HEK293T (cell line): ENCODE data around the gene SLC7A6.

ENCODE experiments used
- CTCF ChIA-PET: fragments of 350-600 bp; formaldehyde crosslinking; extraction: SDS; loops from one replicate; lab custom pipeline; 2021; ENCODE audit warnings: antibody characterized with exemption, inconsistent platforms; lab: Yijun Ruan, JAX
- POLR2A ChIA-PET: fragments of 350-600 bp; formaldehyde crosslinking; extraction: SDS; loops from one replicate; lab custom pipeline; 2020; ENCODE audit warnings: antibody characterized with exemption, inconsistent platforms; lab: Yijun Ruan, JAX
- DNase-seq: peaks from one replicate; pipeline ENCODE4 v3.0.0; 2012; ENCODE audit warnings: mixed read lengths; ENCODE audit errors: extremely low spot score
- ARNT ChIP-seq: fragments of 450-650 bp; IDR thresholded peaks from 2 replicates; pipeline ENCODE4 v1.6.1; 2017; ENCODE audit warnings: mild to moderate bottlenecking
- BHLHE40 ChIP-seq: fragments of 450-650 bp; IDR thresholded peaks from 2 replicates; pipeline ENCODE4 v1.6.1; 2016; ENCODE audit warnings: mild to moderate bottlenecking, moderate library complexity, borderline replicate concordance
- CTBP1 ChIP-seq: fragments of 450-650 bp; IDR thresholded peaks from 2 replicates; pipeline ENCODE4 v1.6.1; 2016; ENCODE audit warnings: borderline replicate concordance
- ELF4 ChIP-seq: fragments of 450-650 bp; IDR thresholded peaks from 2 replicates; pipeline ENCODE4 v1.6.1; 2017; ENCODE audit warnings: antibody characterized with exemption
- FOXA1 ChIP-seq: fragments of 450-650 bp; IDR thresholded peaks from 2 replicates; pipeline ENCODE4 v1.6.1; 2016; ENCODE audit warnings: mild to moderate bottlenecking
- FOXK2 ChIP-seq: fragments of 450-650 bp; IDR thresholded peaks from 2 replicates; pipeline ENCODE4 v1.6.1; 2016; ENCODE audit warnings: mild to moderate bottlenecking
- FOXM1 ChIP-seq: fragments of 450-650 bp; IDR thresholded peaks from 2 replicates; pipeline ENCODE4 v1.6.1; 2017; ENCODE audit warnings: mild to moderate bottlenecking, borderline replicate concordance
- HDGF ChIP-seq: fragments of 450-650 bp; IDR thresholded peaks from 2 replicates; pipeline ENCODE4 v1.6.1; 2017; ENCODE audit warnings: antibody characterized with exemption, borderline replicate concordance
- L3MBTL2 ChIP-seq: fragments of 450-650 bp; conservative IDR thresholded peaks from 2 replicates; pipeline ENCODE4 v1.6.1; 2016; ENCODE audit warnings: mild to moderate bottlenecking
- LEF1 ChIP-seq: fragments of 450-650 bp; IDR thresholded peaks from 2 replicates; pipeline ENCODE4 v1.6.1; 2017; ENCODE audit warnings: mild to moderate bottlenecking, borderline replicate concordance
- NFRKB ChIP-seq: fragments of 450-650 bp; IDR thresholded peaks from 2 replicates; pipeline ENCODE4 v1.6.1; 2016; ENCODE audit warnings: mild to moderate bottlenecking, moderate library complexity
- SP1 ChIP-seq: fragments of 450-650 bp; IDR thresholded peaks from 2 replicates; pipeline ENCODE4 v1.6.1; 2017
- SUZ12 ChIP-seq: fragments of 450-650 bp; IDR thresholded peaks from 2 replicates; pipeline ENCODE4 v1.6.1; 2016; ENCODE audit warnings: mild to moderate bottlenecking
- TARDBP ChIP-seq: fragments of 450-650 bp; IDR thresholded peaks from 2 replicates; pipeline ENCODE4 v1.6.1; 2016
- ZNF384 ChIP-seq: fragments of 450-650 bp; IDR thresholded peaks from 2 replicates; pipeline ENCODE4 v1.6.1; 2016
- TF ChIP-seq, protein P1 (sequence below): fragments of 450-650 bp; IDR thresholded peaks from 2 replicates; pipeline ENCODE4 v1.6.1; 2016

SLC7A6 gene

DNA sequence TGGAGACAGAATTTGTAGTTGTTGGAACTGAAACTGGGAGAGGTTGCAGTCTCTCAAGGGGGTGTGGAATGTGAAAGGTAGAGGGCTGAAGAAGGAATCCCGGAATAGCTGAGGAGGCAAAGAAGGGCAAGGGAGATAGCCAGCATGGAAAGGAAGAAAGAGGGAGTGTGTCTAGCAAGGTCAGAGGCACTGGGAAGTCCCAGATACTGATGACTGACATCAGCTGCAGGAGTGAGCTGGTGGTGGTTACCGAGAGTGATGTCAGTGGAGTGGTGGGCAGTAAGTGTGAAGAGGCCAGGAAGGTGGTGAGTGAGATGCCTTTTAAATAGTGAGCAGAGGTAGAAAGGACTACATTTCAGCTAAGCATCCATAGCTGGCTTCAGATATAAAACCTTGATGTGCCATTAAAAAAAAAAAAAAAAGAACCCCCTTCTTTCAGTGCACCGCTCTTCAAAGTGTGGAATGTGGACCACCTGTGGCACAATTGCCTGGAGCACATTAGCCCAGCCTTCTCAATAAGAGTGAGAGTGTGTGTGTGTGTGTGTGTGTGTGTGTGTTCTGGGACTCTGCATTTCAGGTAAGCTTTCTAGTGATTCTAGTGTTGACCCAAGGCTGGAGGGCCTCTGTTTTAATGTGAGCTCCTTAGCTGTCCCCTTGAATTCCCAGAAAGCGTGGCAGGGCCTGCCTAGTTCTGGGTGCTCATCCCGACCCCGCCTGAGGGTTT lies 55.0 kb downstream of the SLC7A6 start:
- TF ChIP-seq ZNF384 (no peak), BHLHE40 (no peak), L3MBTL2 (no peak), ELF4 (no peak), TARDBP (no peak), CTBP1 (no peak), FOXM1 (no peak), FOXA1 (no peak), SUZ12 (no peak), ARNT (no peak), LEF1 (no peak), SP1 (no peak), HDGF (no peak), FOXK2 (no peak), NFRKB (no peak)
- TF ChIP-seq, protein P1, sequence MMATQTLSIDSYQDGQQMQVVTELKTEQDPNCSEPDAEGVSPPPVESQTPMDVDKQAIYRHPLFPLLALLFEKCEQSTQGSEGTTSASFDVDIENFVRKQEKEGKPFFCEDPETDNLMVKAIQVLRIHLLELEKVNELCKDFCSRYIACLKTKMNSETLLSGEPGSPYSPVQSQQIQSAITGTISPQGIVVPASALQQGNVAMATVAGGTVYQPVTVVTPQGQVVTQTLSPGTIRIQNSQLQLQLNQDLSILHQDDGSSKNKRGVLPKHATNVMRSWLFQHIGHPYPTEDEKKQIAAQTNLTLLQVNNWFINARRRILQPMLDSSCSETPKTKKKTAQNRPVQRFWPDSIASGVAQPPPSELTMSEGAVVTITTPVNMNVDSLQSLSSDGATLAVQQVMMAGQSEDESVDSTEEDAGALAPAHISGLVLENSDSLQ: no peak
- CTCF ChIA-PET: no interaction called here
- DNase-seq: no peak
- POLR2A ChIA-PET: interaction anchor here (2.4 kb wide), 1 partner anchor 8 kb away, joined by 10 read pairs; the partner anchor contains the start of genes PRMT7 and SLC7A6OS

DNA sequence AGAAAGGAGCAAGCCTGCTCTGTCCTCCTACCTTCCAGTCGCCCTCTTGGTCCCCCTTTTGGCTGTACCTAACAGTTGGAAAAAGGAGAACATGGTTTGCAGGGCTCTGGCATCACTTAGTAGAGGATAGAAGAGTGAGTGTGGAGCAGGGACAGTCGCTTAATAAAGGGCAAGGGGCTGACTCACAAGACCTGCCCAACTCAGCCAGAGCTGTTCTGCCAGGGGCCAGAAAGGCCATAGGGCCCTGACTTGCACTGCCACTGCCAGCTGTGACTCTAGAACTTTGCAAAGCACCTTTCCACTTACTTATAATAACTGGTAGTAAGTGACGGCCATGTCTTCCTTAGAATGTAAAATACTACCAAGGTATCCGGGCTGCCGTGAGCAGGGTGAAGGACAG lies 60.0 kb downstream of the SLC7A6 start:
- POLR2A ChIA-PET: interaction anchor here (1.1 to 4.8 kb wide), 3 partner anchors 10 to 61 kb away, joined by 3 to 31 read pairs (median 5); partner anchors contain the start of genes PRMT7, SLC7A6 and SLC7A6OS
- CTCF ChIA-PET: interaction anchor here (1.9 kb wide), 1 partner anchor 60 kb away, joined by 5 read pairs; the partner anchor contains the start of gene SLC7A6
- DNase-seq: no peak
- TF ChIP-seq FOXA1: no peak
- no peak for TF ChIP-seq HDGF
- no peak for TF ChIP-seq NFRKB
- no peak for TF ChIP-seq TARDBP
- TF ChIP-seq SP1: no peak
- TF ChIP-seq LEF1: no peak
- no peak for TF ChIP-seq FOXK2
- TF ChIP-seq ARNT: no peak
- TF ChIP-seq ZNF384: no peak
- TF ChIP-seq, protein P1: no peak
- no peak for TF ChIP-seq FOXM1
- no peak for TF ChIP-seq L3MBTL2
- no peak for TF ChIP-seq CTBP1
- no peak for TF ChIP-seq ELF4

DNA sequence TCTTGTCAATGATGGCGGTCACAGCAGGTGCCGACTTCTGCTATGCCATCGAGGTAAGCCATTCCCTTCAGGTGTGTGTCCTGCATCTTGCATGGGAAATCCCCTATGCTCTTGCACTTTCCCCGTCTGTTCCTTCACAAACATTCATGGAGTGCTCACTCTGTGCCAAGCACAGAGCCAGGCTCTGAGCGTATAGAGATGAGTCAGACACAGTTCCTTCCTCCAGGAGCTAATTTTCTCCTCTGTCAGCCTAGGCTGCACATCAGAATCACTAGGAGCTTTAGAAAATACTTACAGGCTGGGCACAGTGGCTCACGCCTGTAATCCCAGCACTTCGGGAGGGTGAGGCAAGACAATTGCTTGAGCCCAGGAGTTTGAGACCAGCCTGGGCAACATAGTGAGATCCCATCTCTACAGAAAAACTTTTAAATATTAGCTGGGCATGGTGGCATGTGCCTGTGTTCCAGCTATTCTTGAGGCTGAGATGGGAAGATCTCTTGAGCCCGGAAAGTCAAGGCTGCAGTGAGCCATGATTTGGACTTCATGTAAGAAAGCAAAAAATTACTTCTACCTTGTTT lies 60.5 kb downstream of the SLC7A6 start:
- TF ChIP-seq TARDBP: no peak
- no peak for TF ChIP-seq SUZ12
- TF ChIP-seq, protein P1: no peak
- no peak for TF ChIP-seq FOXM1
- TF ChIP-seq ZNF384: no peak
- no peak for TF ChIP-seq L3MBTL2
- TF ChIP-seq FOXA1: no peak
- ChIA-PET POLR2A (interaction anchor here (4.8 kb wide), 1 partner anchor 14 kb away, joined by 31 read pairs; the partner anchor contains the start of genes PRMT7 and SLC7A6OS), CTCF (interaction anchor here (1.9 kb wide), 1 partner anchor 61 kb away, joined by 5 read pairs; the partner anchor contains the start of gene SLC7A6)
- no peak for DNase-seq

DNA sequence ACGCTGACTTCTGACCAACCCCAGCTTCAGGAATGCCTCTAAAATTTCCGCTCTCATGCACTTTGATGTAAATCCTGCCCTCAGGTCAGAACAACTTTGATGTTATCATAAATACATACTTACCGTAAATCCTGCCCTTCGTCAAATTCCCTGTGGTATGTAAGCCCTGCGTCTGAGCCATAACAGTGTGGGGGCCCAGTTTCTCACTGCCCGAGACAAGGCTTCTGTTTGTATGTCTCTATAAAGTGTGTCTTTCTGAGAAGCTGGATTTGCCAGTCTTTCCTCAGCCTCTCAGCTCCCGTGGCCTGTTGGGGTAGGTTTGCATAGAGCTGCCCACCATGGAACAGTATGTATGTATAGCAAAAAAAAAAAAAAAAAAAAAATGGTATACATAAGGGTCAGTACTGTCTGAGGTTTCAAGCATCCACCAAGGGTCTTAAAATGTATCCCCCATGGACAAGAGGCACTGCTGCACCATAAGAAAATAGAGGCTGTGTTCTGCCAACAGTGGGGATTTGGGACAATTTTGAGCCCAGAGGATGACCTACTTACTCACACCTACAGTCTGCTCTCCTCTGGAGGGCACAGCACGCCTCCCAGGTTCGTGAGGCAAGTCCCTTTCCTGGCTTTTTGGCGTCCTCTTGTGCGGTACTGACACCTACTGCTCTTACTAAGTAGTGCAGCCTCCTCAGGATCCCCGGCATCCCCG lies 64.0 kb downstream of the SLC7A6 start:
- POLR2A ChIA-PET: interaction anchor here (1.0 to 4.8 kb wide), 4 partner anchors 12 to 65 kb away, joined by 3 to 31 read pairs (median 6); partner anchors contain the start of genes PRMT7, SLC7A6 and SLC7A6OS
- TF ChIP-seq FOXK2 (no peak), SUZ12 (no peak), ZNF384 (peak; percentile 79), FOXA1 (no peak)
- CTCF ChIA-PET: interaction anchor here (1.3 to 3.5 kb wide), 4 partner anchors 56 to 73 kb away, joined by 3 to 28 read pairs (median 10); partner anchors contain the start of gene SLC7A6
- peak; percentile 90 for DNase-seq

DNA sequence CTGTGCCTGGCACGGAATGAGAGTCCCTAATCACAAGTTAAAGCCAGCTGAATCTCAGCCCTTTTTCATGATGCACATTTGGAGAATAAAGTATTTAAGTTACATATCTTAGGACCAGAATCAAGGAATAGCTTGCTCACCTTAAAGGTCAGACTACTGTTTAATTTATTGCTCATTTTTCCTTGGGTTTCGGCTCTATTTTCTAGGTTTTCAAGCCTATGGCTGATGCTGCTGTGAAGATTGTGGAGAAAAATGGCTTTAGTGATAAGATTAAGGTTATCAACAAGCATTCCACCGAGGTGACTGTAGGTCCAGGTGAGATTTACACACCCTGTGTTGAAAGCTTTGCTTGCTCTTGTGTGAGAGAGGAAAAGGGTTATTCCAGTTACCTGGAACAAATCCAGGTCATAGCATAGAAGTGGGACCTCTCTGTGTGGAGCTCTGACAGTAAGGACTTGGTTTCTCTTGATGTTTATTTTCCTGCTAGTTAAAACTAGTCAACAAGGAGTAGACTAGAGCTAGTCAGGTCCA lies 64.6 kb downstream of the SLC7A6 start:
- ChIA-PET POLR2A (interaction anchor here (1.0 to 1.1 kb wide), 2 partner anchors 11 to 65 kb away, joined by 3 to 4 read pairs; partner anchors contain the start of gene SLC7A6), CTCF (interaction anchor here (0.7 to 3.5 kb wide), 4 partner anchors 18 to 74 kb away, joined by 3 to 28 read pairs (median 10); partner anchors contain the start of genes PRMT7, SLC7A6 and SLC7A6OS)
- TF ChIP-seq HDGF (no peak), SUZ12 (no peak), NFRKB (no peak), FOXK2 (no peak)
- DNase-seq: no peak
